Smooth muscle cell (in vitro differentiated cells): ENCODE data around the gene SOCS2. TPM values are rescaled to one million over a fixed set of nuclear protein-coding genes. Genes with fewer than 3 reads are reported as not detected.

Source experiments
- DNase-seq: peaks from one replicate; lab custom pipeline; 2025; ENCODE audit not compliant: unreplicated experiment; lab: John Stamatoyannopoulos, UW
- H2AFZ ChIP-seq: fragments of 200-600 bp; sonication (generic); 2 replicates; pipeline ENCODE4 v1.6.0; 2016; ENCODE audit warnings: antibody characterized with exemption, low read depth, mild to moderate bottlenecking
- H3F3A ChIP-seq: fragments of 200-600 bp; sonication (generic); 2 replicates; pipeline ENCODE4 v1.6.0; 2017; ENCODE audit warnings: antibody characterized with exemption, low read depth
- H3K27ac ChIP-seq: fragments of 200-600 bp; sonication (generic); 2 replicates; pipeline ENCODE4 v1.5.1; 2016; ENCODE audit warnings: low read depth, mild to moderate bottlenecking
- H3K27me3 ChIP-seq: fragments of 200-600 bp; sonication (generic); 2 replicates; pipeline ENCODE4 v1.6.1; 2016; ENCODE audit warnings: low read depth, mild to moderate bottlenecking
- H3K36me3 ChIP-seq: fragments of 200-600 bp; sonication (generic); 2 replicates; pipeline ENCODE4 v1.5.1; 2016; ENCODE audit warnings: low read depth
- H3K4me1 ChIP-seq: fragments of 200-600 bp; sonication (generic); 2 replicates; pipeline ENCODE4 v1.5.1; 2016; ENCODE audit warnings: low read depth
- H3K4me2 ChIP-seq: fragments of 200-600 bp; sonication (generic); 2 replicates; pipeline ENCODE4 v1.6.0; 2016; ENCODE audit warnings: mild to moderate bottlenecking
- H3K4me3 ChIP-seq: fragments of 200-600 bp; sonication (generic); 2 replicates; pipeline ENCODE4 v1.5.1; 2016; ENCODE audit warnings: mild to moderate bottlenecking
- H3K79me2 ChIP-seq: fragments of 200-600 bp; sonication (generic); 2 replicates; pipeline ENCODE4 v1.6.0; 2016; ENCODE audit warnings: low read depth, mild to moderate bottlenecking
- H3K9ac ChIP-seq: fragments of 200-600 bp; sonication (generic); 2 replicates; pipeline ENCODE4 v1.6.0; 2016; ENCODE audit warnings: low read depth
- H3K9me3 ChIP-seq: fragments of 200-600 bp; sonication (generic); replicated peaks from 2 replicates; pipeline ENCODE4 v1.5.1; 2016; ENCODE audit warnings: low read depth
- H4K20me1 ChIP-seq: fragments of 200-600 bp; sonication (generic); 2 replicates; pipeline ENCODE4 v1.6.0; 2016; ENCODE audit warnings: low read depth
- WGBS: methylation state at CpG from one replicate; pipeline ENCODE4 v1.1.7; 2016; ENCODE audit warnings: low lambda C conversion rate; 5-methylcytosine and 5-hydroxymethylcytosine counted together
- polyA plus RNA-seq: library from polyadenylated mRNA; unstranded; fragments of >200 nt; fragmentation: Nextera tagmentation; extraction: Ambion mirVana; gene quantifications from 2 replicates; pipeline ENCODE4 v1.2.1, GENCODE V29; 2016
- total RNA-seq: library from RNA; depleted of rRNA; stranded (reverse); fragments of >200 nt; gene quantifications from 2 replicates; pipeline ENCODE4 v1.2.3, GENCODE V29; 2014
- TF ChIP-seq, protein P1 (sequence below): fragments of 200-600 bp; sonication (generic); IDR thresholded peaks from 2 replicates; pipeline ENCODE4 v1.5.1; 2017; ENCODE audit warnings: borderline replicate concordance, mild to moderate bottlenecking, antibody characterized with exemption; ENCODE audit not compliant: insufficient read depth, poor library complexity, severe bottlenecking

The SOCS2 gene
- total and polyA plus RNA-seq, 2 experiments from 2014 or later, result 4.9 to 18.6 TPM

DNA sequence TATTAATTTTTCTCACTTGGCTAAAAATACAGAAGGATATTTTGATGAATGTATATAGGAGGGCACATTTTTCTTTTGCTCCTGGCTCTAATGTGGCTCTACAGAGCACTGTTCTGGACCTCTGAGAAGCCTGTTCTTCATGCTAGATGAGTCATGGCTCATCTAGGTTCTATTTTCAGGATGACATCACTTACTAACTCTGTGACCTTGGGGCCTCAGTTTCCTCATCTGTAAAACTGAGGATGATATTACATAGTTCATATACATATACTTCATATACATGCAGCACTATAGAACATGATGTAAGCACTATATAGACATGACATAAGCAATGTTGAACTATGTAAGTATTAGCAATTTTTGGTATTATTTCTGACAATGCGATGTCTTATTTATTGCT lies 35.8 kb downstream of the SOCS2 start:
- Histone ChIP-seq H3K79me2 (no peaks in the 10 kb centered on the region), H4K20me1 (no peaks in the 10 kb centered on the region), H3K9me3 (no peaks in the 10 kb centered on the region), H3K27me3 (no peaks in the 10 kb centered on the region), H3K4me1 (no peaks in the 10 kb centered on the region), H3K4me2 (no peak overlapping the region), H3K9ac (no peak overlapping the region), H3K36me3 (no peaks in the 10 kb centered on the region), H3F3A (no peaks in the 10 kb centered on the region), H2AFZ (no peak overlapping the region), H3K27ac (no peak overlapping the region), H3K4me3 (no peak overlapping the region)
- TF ChIP-seq, protein P1, sequence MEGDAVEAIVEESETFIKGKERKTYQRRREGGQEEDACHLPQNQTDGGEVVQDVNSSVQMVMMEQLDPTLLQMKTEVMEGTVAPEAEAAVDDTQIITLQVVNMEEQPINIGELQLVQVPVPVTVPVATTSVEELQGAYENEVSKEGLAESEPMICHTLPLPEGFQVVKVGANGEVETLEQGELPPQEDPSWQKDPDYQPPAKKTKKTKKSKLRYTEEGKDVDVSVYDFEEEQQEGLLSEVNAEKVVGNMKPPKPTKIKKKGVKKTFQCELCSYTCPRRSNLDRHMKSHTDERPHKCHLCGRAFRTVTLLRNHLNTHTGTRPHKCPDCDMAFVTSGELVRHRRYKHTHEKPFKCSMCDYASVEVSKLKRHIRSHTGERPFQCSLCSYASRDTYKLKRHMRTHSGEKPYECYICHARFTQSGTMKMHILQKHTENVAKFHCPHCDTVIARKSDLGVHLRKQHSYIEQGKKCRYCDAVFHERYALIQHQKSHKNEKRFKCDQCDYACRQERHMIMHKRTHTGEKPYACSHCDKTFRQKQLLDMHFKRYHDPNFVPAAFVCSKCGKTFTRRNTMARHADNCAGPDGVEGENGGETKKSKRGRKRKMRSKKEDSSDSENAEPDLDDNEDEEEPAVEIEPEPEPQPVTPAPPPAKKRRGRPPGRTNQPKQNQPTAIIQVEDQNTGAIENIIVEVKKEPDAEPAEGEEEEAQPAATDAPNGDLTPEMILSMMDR, result no peak
- WGBS, result 100% methylated on average over 1 of the region's 1 CpG
- no peak for DNase-seq

DNA sequence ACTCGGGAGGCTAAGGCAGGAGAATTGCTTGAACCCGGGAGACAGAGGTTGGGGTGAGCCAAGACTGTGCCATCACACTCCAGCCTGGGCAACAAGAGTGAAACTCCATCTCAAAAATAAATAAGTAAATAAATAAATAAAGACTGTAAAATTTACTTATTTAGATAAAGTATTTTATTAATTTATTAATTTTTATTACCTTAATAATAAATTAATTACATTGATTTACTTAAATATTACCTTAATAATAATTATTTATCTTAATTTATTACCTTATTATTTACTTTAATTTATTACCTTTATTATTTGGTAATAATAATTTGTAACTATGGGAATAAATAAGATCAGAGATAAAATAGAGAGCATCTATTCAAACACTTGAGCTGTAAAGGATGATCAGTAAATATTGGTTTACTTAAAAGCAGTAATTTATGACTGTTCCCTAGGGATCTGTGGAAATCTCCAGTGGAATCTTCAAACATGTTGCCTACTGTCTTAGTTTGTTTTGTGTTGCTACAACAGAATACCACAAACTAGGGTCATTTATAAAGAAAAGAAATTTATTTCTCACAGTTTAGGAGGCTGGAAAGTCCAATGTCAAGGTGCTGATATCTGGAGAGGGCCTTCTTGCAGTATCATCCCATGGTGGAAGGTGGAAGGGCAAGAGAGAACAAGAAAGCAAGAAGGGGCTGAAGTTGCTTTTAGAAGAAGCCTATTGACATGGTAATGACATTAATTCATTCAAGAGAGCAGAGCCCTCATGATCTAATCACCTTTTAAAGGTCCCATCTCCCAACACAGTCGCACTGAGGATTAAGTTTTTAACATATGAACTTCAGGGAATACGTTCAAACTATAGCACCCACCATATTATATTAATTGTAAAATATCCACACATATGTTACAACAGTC lies 37.1 kb downstream of the SOCS2 start:
- Histone ChIP-seq H3K4me1 (no peaks in the 10 kb centered on the region), H3K79me2 (no peaks in the 10 kb centered on the region), H4K20me1 (no peaks in the 10 kb centered on the region), H3K4me3 (no peak overlapping the region), H3F3A (no peaks in the 10 kb centered on the region), H3K27me3 (no peaks in the 10 kb centered on the region), H3K9ac (no peak overlapping the region), H3K27ac (no peak overlapping the region), H3K4me2 (no peak overlapping the region), H3K9me3 (no peaks in the 10 kb centered on the region), H3K36me3 (no peaks in the 10 kb centered on the region), H2AFZ (no peak overlapping the region)
- no peak for DNase-seq
- TF ChIP-seq, protein P1, result no peak
- WGBS, result 82% methylated on average over 4 of the region's 4 CpGs

DNA sequence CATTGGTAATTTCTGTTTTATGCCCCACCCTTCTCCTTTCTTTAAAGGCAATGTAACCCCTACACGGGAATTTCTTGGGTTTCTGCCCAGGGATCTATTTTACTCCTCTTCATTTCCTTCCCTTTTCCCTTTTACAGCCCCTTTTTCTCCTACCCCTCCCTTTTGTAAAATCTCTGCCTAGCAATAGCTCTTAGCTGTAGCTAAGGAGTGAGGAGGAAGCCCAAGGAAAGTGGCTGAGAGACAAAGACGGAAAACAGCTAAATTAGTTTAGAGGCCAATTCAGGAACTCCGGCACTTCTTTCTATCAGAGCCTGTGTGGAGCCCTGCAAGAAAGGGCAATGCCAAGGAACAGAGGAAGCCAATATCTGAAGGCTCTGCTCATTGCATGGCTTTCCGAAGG lies 40.3 kb downstream of the SOCS2 start:
- no peak overlapping the region for H3K27ac ChIP-seq
- H4K20me1 ChIP-seq, result no peaks in the 10 kb centered on the region
- H3K36me3 ChIP-seq, result no peaks in the 10 kb centered on the region
- no peaks in the 10 kb centered on the region for H3K79me2 ChIP-seq
- H3K4me2 ChIP-seq, result no peak overlapping the region
- H2AFZ ChIP-seq, result no peak overlapping the region
- H3K9me3 ChIP-seq, result no peaks in the 10 kb centered on the region
- H3K9ac ChIP-seq, result no peak overlapping the region
- H3K4me1 ChIP-seq, result peaks cover 11% of the 10 kb centered on the region
- 54% methylated on average over 4 of the region's 4 CpGs for WGBS
- DNase-seq, result no peak
- no peaks in the 10 kb centered on the region for H3F3A ChIP-seq
- TF ChIP-seq, protein P1, result no peak
- H3K4me3 ChIP-seq, result no peak overlapping the region
- no peaks in the 10 kb centered on the region for H3K27me3 ChIP-seq
